HepG2 (cell line): ENCODE measurements around the gene RNASE13. TPM values are rescaled to one million over a fixed set of nuclear protein-coding genes. Genes with fewer than 3 reads are reported as not detected.

Experiments
- ARHGAP35 ChIP-seq: sonication (generic); formaldehyde crosslinking; IDR thresholded peaks from 2 replicates; pipeline ENCODE4 v1.9.0; 2022; ENCODE audit warnings: mild to moderate bottlenecking, inconsistent platforms, moderate library complexity, missing genetic modification reagents, borderline replicate concordance
- CHCHD3 ChIP-seq: sonication (generic); formaldehyde crosslinking; IDR thresholded peaks from 2 replicates; pipeline ENCODE4 v1.8.0; 2022; ENCODE audit warnings: mild to moderate bottlenecking, missing genetic modification reagents, moderate library complexity
- CHD2 ChIP-seq: IDR thresholded peaks from 2 replicates; pipeline ENCODE4 v1.6.1; 2011; ENCODE audit warnings: low read depth, low read length, improper control_type of control experiment
- EEA1 ChIP-seq: sonication (generic); formaldehyde crosslinking; IDR thresholded peaks from 2 replicates; pipeline ENCODE4 v1.5.1; 2020; ENCODE audit warnings: mild to moderate bottlenecking, missing genetic modification reagents, borderline replicate concordance
- ELF3 ChIP-seq: IDR thresholded peaks from 2 replicates; pipeline ENCODE4 v1.6.1; 2016; ENCODE audit warnings: missing genetic modification reagents, missing compliant biosample characterization
- HOXD1 ChIP-seq: sonication (generic); formaldehyde crosslinking; IDR thresholded peaks from 2 replicates; pipeline ENCODE4 v1.5.0; 2020; ENCODE audit warnings: missing genetic modification reagents
- KDM2A ChIP-seq: sonication (generic); formaldehyde crosslinking; IDR thresholded peaks from 2 replicates; pipeline ENCODE4 v1.4.0; 2020; ENCODE audit warnings: low read depth, missing genetic modification reagents, borderline replicate concordance
- KDM3A ChIP-seq: IDR thresholded peaks from 2 replicates; pipeline ENCODE4 v1.6.1; 2018; ENCODE audit warnings: low read depth, missing compliant biosample characterization
- KDM5B ChIP-seq: sonication (generic); formaldehyde crosslinking; IDR thresholded peaks from 2 replicates; pipeline ENCODE4 v1.4.0; 2020; ENCODE audit warnings: missing genetic modification reagents, mild to moderate bottlenecking, borderline replicate concordance
- NFYC ChIP-seq: IDR thresholded peaks from 2 replicates; pipeline ENCODE4 v1.6.1; 2016; ENCODE audit warnings: missing genetic modification reagents, missing compliant biosample characterization
- SIX4 ChIP-seq: sonication (generic); formaldehyde crosslinking; IDR thresholded peaks from 2 replicates; pipeline ENCODE4 v1.4.0; 2020; ENCODE audit warnings: missing genetic modification reagents
- SMC3 ChIP-seq: IDR thresholded peaks from 2 replicates; pipeline ENCODE4 v1.6.1; 2011; ENCODE audit warnings: low read length, improper control_type of control experiment
- SRSF4 ChIP-seq: fragments of 200-400 bp; formaldehyde crosslinking; IDR thresholded peaks from one replicate; pipeline ENCODE4 v1.6.1; 2018; ENCODE audit warnings: mild to moderate bottlenecking, low read depth, low read length, moderate library complexity; ENCODE audit not compliant: poor library complexity, severe bottlenecking
- ZNF138 ChIP-seq: sonication (generic); formaldehyde crosslinking; IDR thresholded peaks from 2 replicates; pipeline ENCODE4 v1.5.0; 2020; ENCODE audit warnings: mild to moderate bottlenecking, low read depth, missing genetic modification reagents
- ZNF484 ChIP-seq: sonication (generic); formaldehyde crosslinking; IDR thresholded peaks from 2 replicates; pipeline ENCODE4 v1.5.1; 2020; ENCODE audit warnings: mild to moderate bottlenecking, low read depth, missing genetic modification reagents, borderline replicate concordance
- ZNF549 ChIP-seq: sonication (generic); formaldehyde crosslinking; IDR thresholded peaks from 2 replicates; pipeline ENCODE4 v1.5.0; 2020; ENCODE audit warnings: missing genetic modification reagents
- ZNF550 ChIP-seq: sonication (generic); formaldehyde crosslinking; IDR thresholded peaks from 2 replicates; pipeline ENCODE4 v1.4.0; 2020; ENCODE audit warnings: mild to moderate bottlenecking, missing genetic modification reagents, borderline replicate concordance
- ZNF644 ChIP-seq: IDR thresholded peaks from 2 replicates; pipeline ENCODE4 v1.6.1; 2016; ENCODE audit warnings: low read depth
- ZSCAN30 ChIP-seq: sonication (generic); formaldehyde crosslinking; IDR thresholded peaks from 2 replicates; pipeline ENCODE4 v1.5.0; 2020; ENCODE audit warnings: mild to moderate bottlenecking, missing genetic modification reagents
- polyA plus RNA-seq, 8 experiments: library from polyadenylated mRNA; depleted of rRNA in 3 of 8; stranded (reverse) in 7 of 8; unstranded in 1 of 8; fragments of >200 nt; fragmentation: Illumina TruSeq in 4 of 8; extraction: Trizol in 4 of 8; gene quantifications; 2 replicates each; pipeline versions ENCODE4 v1.2.1 to v1.2.3, GENCODE V29; 2011 to 2016; ENCODE audit warnings: low read depth in 4 of 8, missing spikeins in 1 of 8, mixed read lengths in 1 of 8; ENCODE audit not compliant: insufficient read depth in 1 of 8
- total RNA-seq, 5 experiments: library from RNA; depleted of rRNA; stranded (reverse); fragments of >200 nt; fragmentation: Illumina TruSeq; extraction: Trizol; gene quantifications; 2 replicates each; pipeline ENCODE4 v1.2.3, GENCODE V29; 2016; ENCODE audit warnings: low read depth in 1 of 5
- TF ChIP-seq, protein P1 (sequence below): sonication (generic); formaldehyde crosslinking; IDR thresholded peaks from 2 replicates; pipeline ENCODE4 v1.9.0; 2022; ENCODE audit warnings: missing genetic modification reagents, mild to moderate bottlenecking, borderline replicate concordance
- TF ChIP-seq, protein P2 (sequence below): sonication (generic); formaldehyde crosslinking; conservative IDR thresholded peaks from 2 replicates; pipeline ENCODE4 v1.8.0; 2022; ENCODE audit warnings: low read depth, missing genetic modification reagents
- TF ChIP-seq, protein P3 (sequence below): sonication (generic); formaldehyde crosslinking; IDR thresholded peaks from 2 replicates; pipeline ENCODE4 v1.4.0; 2020; ENCODE audit warnings: missing genetic modification reagents

RNASE13 gene
- total and polyA plus RNA-seq, 2 of the 13 experiments (the other 11 are each of a cell fraction or from before 2014, with no cell fraction given): 1.0 TPM; not detected in 1

GRCh38 chr14:21054123-21054767, 19.6 kb upstream of the RNASE13 start (continued):
- TF ChIP-seq, protein P1, sequence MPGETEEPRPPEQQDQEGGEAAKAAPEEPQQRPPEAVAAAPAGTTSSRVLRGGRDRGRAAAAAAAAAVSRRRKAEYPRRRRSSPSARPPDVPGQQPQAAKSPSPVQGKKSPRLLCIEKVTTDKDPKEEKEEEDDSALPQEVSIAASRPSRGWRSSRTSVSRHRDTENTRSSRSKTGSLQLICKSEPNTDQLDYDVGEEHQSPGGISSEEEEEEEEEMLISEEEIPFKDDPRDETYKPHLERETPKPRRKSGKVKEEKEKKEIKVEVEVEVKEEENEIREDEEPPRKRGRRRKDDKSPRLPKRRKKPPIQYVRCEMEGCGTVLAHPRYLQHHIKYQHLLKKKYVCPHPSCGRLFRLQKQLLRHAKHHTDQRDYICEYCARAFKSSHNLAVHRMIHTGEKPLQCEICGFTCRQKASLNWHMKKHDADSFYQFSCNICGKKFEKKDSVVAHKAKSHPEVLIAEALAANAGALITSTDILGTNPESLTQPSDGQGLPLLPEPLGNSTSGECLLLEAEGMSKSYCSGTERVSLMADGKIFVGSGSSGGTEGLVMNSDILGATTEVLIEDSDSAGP (CRISPR knock-in tag): no peak
- 0 out of 2 replicates have a peak, but pooled peaks have one; percentile 23 for TF ChIP-seq CHD2
- peak; percentile 92 for TF ChIP-seq HOXD1 (CRISPR knock-in tag)
- TF ChIP-seq ARHGAP35 (CRISPR knock-in tag): no peak
- TF ChIP-seq ZNF138 (CRISPR knock-in tag): no peak
- peak; percentile 54; the same call in 1 of the 2 replicates for TF ChIP-seq ZNF644 (CRISPR knock-in tag)
- no peak for TF ChIP-seq SRSF4
- TF ChIP-seq KDM3A: peak; percentile 33; the same call in 1 of the 2 replicates
- TF ChIP-seq ELF3 (CRISPR knock-in tag): peak; percentile 99
- TF ChIP-seq SMC3: peak; percentile 18
- TF ChIP-seq, protein P2, sequence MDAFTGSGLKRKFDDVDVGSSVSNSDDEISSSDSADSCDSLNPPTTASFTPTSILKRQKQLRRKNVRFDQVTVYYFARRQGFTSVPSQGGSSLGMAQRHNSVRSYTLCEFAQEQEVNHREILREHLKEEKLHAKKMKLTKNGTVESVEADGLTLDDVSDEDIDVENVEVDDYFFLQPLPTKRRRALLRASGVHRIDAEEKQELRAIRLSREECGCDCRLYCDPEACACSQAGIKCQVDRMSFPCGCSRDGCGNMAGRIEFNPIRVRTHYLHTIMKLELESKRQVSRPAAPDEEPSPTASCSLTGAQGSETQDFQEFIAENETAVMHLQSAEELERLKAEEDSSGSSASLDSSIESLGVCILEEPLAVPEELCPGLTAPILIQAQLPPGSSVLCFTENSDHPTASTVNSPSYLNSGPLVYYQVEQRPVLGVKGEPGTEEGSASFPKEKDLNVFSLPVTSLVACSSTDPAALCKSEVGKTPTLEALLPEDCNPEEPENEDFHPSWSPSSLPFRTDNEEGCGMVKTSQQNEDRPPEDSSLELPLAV (CRISPR knock-in tag): no peak
- no peak for TF ChIP-seq EEA1 (CRISPR knock-in tag)
- no peak for TF ChIP-seq ZNF550 (CRISPR knock-in tag)
- no peak for TF ChIP-seq ZNF484 (CRISPR knock-in tag)
- TF ChIP-seq KDM5B (CRISPR knock-in tag): no peak
- no peak for TF ChIP-seq ZSCAN30
- TF ChIP-seq CHCHD3: no peak
- TF ChIP-seq ZNF549 (CRISPR knock-in tag): no peak
- TF ChIP-seq, protein P3, sequence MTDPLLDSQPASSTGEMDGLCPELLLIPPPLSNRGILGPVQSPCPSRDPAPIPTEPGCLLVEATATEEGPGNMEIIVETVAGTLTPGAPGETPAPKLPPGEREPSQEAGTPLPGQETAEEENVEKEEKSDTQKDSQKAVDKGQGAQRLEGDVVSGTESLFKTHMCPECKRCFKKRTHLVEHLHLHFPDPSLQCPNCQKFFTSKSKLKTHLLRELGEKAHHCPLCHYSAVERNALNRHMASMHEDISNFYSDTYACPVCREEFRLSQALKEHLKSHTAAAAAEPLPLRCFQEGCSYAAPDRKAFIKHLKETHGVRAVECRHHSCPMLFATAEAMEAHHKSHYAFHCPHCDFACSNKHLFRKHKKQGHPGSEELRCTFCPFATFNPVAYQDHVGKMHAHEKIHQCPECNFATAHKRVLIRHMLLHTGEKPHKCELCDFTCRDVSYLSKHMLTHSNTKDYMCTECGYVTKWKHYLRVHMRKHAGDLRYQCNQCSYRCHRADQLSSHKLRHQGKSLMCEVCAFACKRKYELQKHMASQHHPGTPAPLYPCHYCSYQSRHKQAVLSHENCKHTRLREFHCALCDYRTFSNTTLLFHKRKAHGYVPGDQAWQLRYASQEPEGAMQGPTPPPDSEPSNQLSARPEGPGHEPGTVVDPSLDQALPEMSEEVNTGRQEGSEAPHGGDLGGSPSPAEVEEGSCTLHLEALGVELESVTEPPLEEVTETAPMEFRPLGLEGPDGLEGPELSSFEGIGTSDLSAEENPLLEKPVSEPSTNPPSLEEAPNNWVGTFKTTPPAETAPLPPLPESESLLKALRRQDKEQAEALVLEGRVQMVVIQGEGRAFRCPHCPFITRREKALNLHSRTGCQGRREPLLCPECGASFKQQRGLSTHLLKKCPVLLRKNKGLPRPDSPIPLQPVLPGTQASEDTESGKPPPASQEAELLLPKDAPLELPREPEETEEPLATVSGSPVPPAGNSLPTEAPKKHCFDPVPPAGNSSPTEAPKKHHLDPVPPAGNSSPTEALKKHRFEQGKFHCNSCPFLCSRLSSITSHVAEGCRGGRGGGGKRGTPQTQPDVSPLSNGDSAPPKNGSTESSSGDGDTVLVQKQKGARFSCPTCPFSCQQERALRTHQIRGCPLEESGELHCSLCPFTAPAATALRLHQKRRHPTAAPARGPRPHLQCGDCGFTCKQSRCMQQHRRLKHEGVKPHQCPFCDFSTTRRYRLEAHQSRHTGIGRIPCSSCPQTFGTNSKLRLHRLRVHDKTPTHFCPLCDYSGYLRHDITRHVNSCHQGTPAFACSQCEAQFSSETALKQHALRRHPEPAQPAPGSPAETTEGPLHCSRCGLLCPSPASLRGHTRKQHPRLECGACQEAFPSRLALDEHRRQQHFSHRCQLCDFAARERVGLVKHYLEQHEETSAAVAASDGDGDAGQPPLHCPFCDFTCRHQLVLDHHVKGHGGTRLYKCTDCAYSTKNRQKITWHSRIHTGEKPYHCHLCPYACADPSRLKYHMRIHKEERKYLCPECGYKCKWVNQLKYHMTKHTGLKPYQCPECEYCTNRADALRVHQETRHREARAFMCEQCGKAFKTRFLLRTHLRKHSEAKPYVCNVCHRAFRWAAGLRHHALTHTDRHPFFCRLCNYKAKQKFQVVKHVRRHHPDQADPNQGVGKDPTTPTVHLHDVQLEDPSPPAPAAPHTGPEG (CRISPR knock-in tag): peak; percentile 66; the same call in 1 of the 2 replicates
- peak; percentile 55 for TF ChIP-seq SIX4 (CRISPR knock-in tag)
- peak; percentile 87 for TF ChIP-seq NFYC (CRISPR knock-in tag)
- TF ChIP-seq KDM2A (CRISPR knock-in tag): peak; percentile 48; the same call in 1 of the 2 replicates
